ENCODE data around the gene SHB. TPM values are rescaled to one million over a fixed set of nuclear protein-coding genes. Genes with fewer than 3 reads are reported as not detected.

The SHB gene
- total RNA-seq, 1 experiment from 2014 or later = 20.7 TPM

- CTCF ChIA-PET = no interaction called here
- POLR2A ChIA-PET (ENCODE audit: low non-redundant PET) = no interaction called here
- no TSS peak for BruUV-seq (replicated peaks)
- intact Hi-C loops (cut with micrococcal nuclease; ENCODE audit: unreplicated experiment) = no loop called here
- TF ChIP-seq EZH2 (IDR thresholded peaks at IDR 0.05; ENCODE audit: borderline replicate concordance, low read depth, low read length, poor library complexity, severe bottlenecking) (no peak), CTCF (conservative IDR thresholded peaks at IDR 0.05; ENCODE audit: low read depth, low read length) (no peak)
- Histone ChIP-seq H3K36me3 (ENCODE audit: insufficient read depth, low read length, poor library complexity, severe bottlenecking) (no peaks in the 10 kb centered on the region), H3K27ac (ENCODE audit: low read depth, low read length, poor library complexity, severe bottlenecking) (no peak overlapping the region), H3K4me1 (ENCODE audit: insufficient read depth, low read length, poor library complexity, severe bottlenecking) (peaks cover 21% of the 10 kb centered on the region), H3K27me3 (replicated peaks; ENCODE audit: insufficient read depth, low read depth, low read length, poor library complexity) (no peaks in the 10 kb centered on the region), H3K9me3 (ENCODE audit: low read depth, low read length, poor library complexity, severe bottlenecking) (no peaks in the 10 kb centered on the region), H3K4me3 (ENCODE audit: low read depth, low read length, poor library complexity, severe bottlenecking) (no peak overlapping the region)
- DNase-seq (ENCODE audit: low spot score) = no peak
Measured at GRCh38 chr9:38006163-38006562, 62.9 kb downstream of the SHB start.

- H3K27me3 ChIP-seq (replicated peaks; ENCODE audit: insufficient read depth, low read depth, low read length, poor library complexity) = no peaks in the 10 kb centered on the region
- CTCF ChIA-PET = no interaction called here
- no peaks in the 10 kb centered on the region for H3K36me3 ChIP-seq (ENCODE audit: insufficient read depth, low read length, poor library complexity, severe bottlenecking)
- POLR2A ChIA-PET (ENCODE audit: low non-redundant PET) = no interaction called here
- DNase-seq (ENCODE audit: low spot score) = no peak
- no peak overlapping the region for H3K27ac ChIP-seq (ENCODE audit: low read depth, low read length, poor library complexity, severe bottlenecking)
- no peak for TF ChIP-seq EZH2 (IDR thresholded peaks at IDR 0.05; ENCODE audit: borderline replicate concordance, low read depth, low read length, poor library complexity, severe bottlenecking)
- TF ChIP-seq CTCF (conservative IDR thresholded peaks at IDR 0.05; ENCODE audit: low read depth, low read length) = no peak
- intact Hi-C loops (cut with micrococcal nuclease; ENCODE audit: unreplicated experiment) = no loop called here
- H3K9me3 ChIP-seq (ENCODE audit: low read depth, low read length, poor library complexity, severe bottlenecking) = no peaks in the 10 kb centered on the region
- no TSS peak for BruUV-seq (replicated peaks)
- H3K4me1 ChIP-seq (ENCODE audit: insufficient read depth, low read length, poor library complexity, severe bottlenecking) = peaks cover 22% of the 10 kb centered on the region
- no peak overlapping the region for H3K4me3 ChIP-seq (ENCODE audit: low read depth, low read length, poor library complexity, severe bottlenecking)
Measured at GRCh38 chr9:38004809-38005560, 64.0 kb downstream of the SHB start.

- H3K9me3 ChIP-seq (ENCODE audit: low read depth, low read length, poor library complexity, severe bottlenecking) = no peaks in the 10 kb centered on the region
- no peak overlapping the region for H3K4me3 ChIP-seq (ENCODE audit: low read depth, low read length, poor library complexity, severe bottlenecking)
- H3K27me3 ChIP-seq (replicated peaks; ENCODE audit: insufficient read depth, low read depth, low read length, poor library complexity) = no peaks in the 10 kb centered on the region
- intact Hi-C loops (cut with micrococcal nuclease; ENCODE audit: unreplicated experiment) = no loop called here
- TF ChIP-seq CTCF (conservative IDR thresholded peaks at IDR 0.05; ENCODE audit: low read depth, low read length) (no peak), EZH2 (IDR thresholded peaks at IDR 0.05; ENCODE audit: borderline replicate concordance, low read depth, low read length, poor library complexity, severe bottlenecking) (no peak)
- no TSS peak for BruUV-seq (replicated peaks)
- no peaks in the 10 kb centered on the region for H3K36me3 ChIP-seq (ENCODE audit: insufficient read depth, low read length, poor library complexity, severe bottlenecking)
- ChIA-PET POLR2A (ENCODE audit: low non-redundant PET) (no interaction called here), CTCF (no interaction called here)
- peaks cover 26% of the 10 kb centered on the region for H3K4me1 ChIP-seq (ENCODE audit: insufficient read depth, low read length, poor library complexity, severe bottlenecking)
- DNase-seq (ENCODE audit: low spot score) = no peak
- no peak overlapping the region for H3K27ac ChIP-seq (ENCODE audit: low read depth, low read length, poor library complexity, severe bottlenecking)
Measured at GRCh38 chr9:38003946-38004808, 64.8 kb downstream of the SHB start.

Data from A673 (cell line).